ENCODE data around the gene NRXN3.

The NRXN3 gene

GRCh38 chr14:79570648-79571047 is 1400.5 kb downstream of the NRXN3 start:
- ATAC-seq (ENCODE audit: low read depth) (no peak), DNase-seq (ENCODE audit: low spot score) (no peak)
- no peak overlapping the region for H3K4me3 ChIP-seq (ENCODE audit: severe bottlenecking)
- no peak for TF ChIP-seq CTCF (IDR thresholded peaks at IDR 0.05; ENCODE audit: poor library complexity, severe bottlenecking)
- no peaks in the 10 kb centered on the region for H3K9me3 ChIP-seq (ENCODE audit: severe bottlenecking)
- no peaks in the 10 kb centered on the region for H3K36me3 ChIP-seq (ENCODE audit: low read depth)
- H3K27me3 ChIP-seq (ENCODE audit: insufficient read depth, poor library complexity, severe bottlenecking), result no peaks in the 10 kb centered on the region
- H3K4me1 ChIP-seq (ENCODE audit: insufficient read depth, poor library complexity, severe bottlenecking), result no peaks in the 10 kb centered on the region
- H3K27ac ChIP-seq (ENCODE audit: poor library complexity, severe bottlenecking), result no peak overlapping the region

GRCh38 chr14:79571366-79571765 is 1401.2 kb downstream of the NRXN3 start:
- H3K4me1 ChIP-seq (ENCODE audit: insufficient read depth, poor library complexity, severe bottlenecking), result no peaks in the 10 kb centered on the region
- DNase-seq (ENCODE audit: low spot score) (no peak), ATAC-seq (ENCODE audit: low read depth) (no peak)
- no peak for TF ChIP-seq CTCF (IDR thresholded peaks at IDR 0.05; ENCODE audit: poor library complexity, severe bottlenecking)
- H3K4me3 ChIP-seq (ENCODE audit: severe bottlenecking), result no peak overlapping the region
- no peaks in the 10 kb centered on the region for H3K27me3 ChIP-seq (ENCODE audit: insufficient read depth, poor library complexity, severe bottlenecking)
- no peaks in the 10 kb centered on the region for H3K36me3 ChIP-seq (ENCODE audit: low read depth)
- H3K27ac ChIP-seq (ENCODE audit: poor library complexity, severe bottlenecking), result no peak overlapping the region
- no peaks in the 10 kb centered on the region for H3K9me3 ChIP-seq (ENCODE audit: severe bottlenecking)

- Histone ChIP-seq H3K27ac (ENCODE audit: poor library complexity, severe bottlenecking) (no peak overlapping the region), H3K27me3 (ENCODE audit: insufficient read depth, poor library complexity, severe bottlenecking) (no peaks in the 10 kb centered on the region), H3K4me3 (ENCODE audit: severe bottlenecking) (no peak overlapping the region), H3K4me1 (ENCODE audit: insufficient read depth, poor library complexity, severe bottlenecking) (no peaks in the 10 kb centered on the region), H3K9me3 (ENCODE audit: severe bottlenecking) (no peaks in the 10 kb centered on the region), H3K36me3 (ENCODE audit: low read depth) (no peaks in the 10 kb centered on the region)
- no peak for DNase-seq (ENCODE audit: low spot score)
- no peak for ATAC-seq (ENCODE audit: low read depth)
- TF ChIP-seq CTCF (IDR thresholded peaks at IDR 0.05; ENCODE audit: poor library complexity, severe bottlenecking), result no peak
Measured at GRCh38 chr14:79573486-79573885, 1403.3 kb downstream of the NRXN3 start.

GRCh38 chr14:79575032-79575431 is 1404.9 kb downstream of the NRXN3 start:
- Histone ChIP-seq H3K4me1 (ENCODE audit: insufficient read depth, poor library complexity, severe bottlenecking) (no peaks in the 10 kb centered on the region), H3K9me3 (ENCODE audit: severe bottlenecking) (no peaks in the 10 kb centered on the region), H3K36me3 (ENCODE audit: low read depth) (no peaks in the 10 kb centered on the region), H3K27ac (ENCODE audit: poor library complexity, severe bottlenecking) (no peak overlapping the region), H3K4me3 (ENCODE audit: severe bottlenecking) (no peak overlapping the region), H3K27me3 (ENCODE audit: insufficient read depth, poor library complexity, severe bottlenecking) (no peaks in the 10 kb centered on the region)
- no peak for TF ChIP-seq CTCF (IDR thresholded peaks at IDR 0.05; ENCODE audit: poor library complexity, severe bottlenecking)
- ATAC-seq (ENCODE audit: low read depth) (no peak), DNase-seq (ENCODE audit: low spot score) (no peak)

- Histone ChIP-seq H3K4me1 (ENCODE audit: insufficient read depth, poor library complexity, severe bottlenecking) (no peaks in the 10 kb centered on the region), H3K4me3 (ENCODE audit: severe bottlenecking) (no peak overlapping the region), H3K27me3 (ENCODE audit: insufficient read depth, poor library complexity, severe bottlenecking) (no peaks in the 10 kb centered on the region), H3K36me3 (ENCODE audit: low read depth) (no peaks in the 10 kb centered on the region), H3K27ac (ENCODE audit: poor library complexity, severe bottlenecking) (no peak overlapping the region), H3K9me3 (ENCODE audit: severe bottlenecking) (no peaks in the 10 kb centered on the region)
- TF ChIP-seq CTCF (IDR thresholded peaks at IDR 0.05; ENCODE audit: poor library complexity, severe bottlenecking), result no peak
- ATAC-seq (ENCODE audit: low read depth), result no peak
- DNase-seq (ENCODE audit: low spot score), result no peak
Measured at GRCh38 chr14:79576424-79576823, 1406.3 kb downstream of the NRXN3 start.

Data from RWPE2 (cell line).